Middle frontal gyrus (tissue), 1 donor: Measurements from ENCODE around the gene PLA2G2F.

Experiments used
- DNase-seq: peaks from one replicate; pipeline ENCODE4 v3.0.0-alpha.2; 2015; ENCODE audit warnings: low spot score; ENCODE audit errors: extremely low spot score

The PLA2G2F gene

DNA sequence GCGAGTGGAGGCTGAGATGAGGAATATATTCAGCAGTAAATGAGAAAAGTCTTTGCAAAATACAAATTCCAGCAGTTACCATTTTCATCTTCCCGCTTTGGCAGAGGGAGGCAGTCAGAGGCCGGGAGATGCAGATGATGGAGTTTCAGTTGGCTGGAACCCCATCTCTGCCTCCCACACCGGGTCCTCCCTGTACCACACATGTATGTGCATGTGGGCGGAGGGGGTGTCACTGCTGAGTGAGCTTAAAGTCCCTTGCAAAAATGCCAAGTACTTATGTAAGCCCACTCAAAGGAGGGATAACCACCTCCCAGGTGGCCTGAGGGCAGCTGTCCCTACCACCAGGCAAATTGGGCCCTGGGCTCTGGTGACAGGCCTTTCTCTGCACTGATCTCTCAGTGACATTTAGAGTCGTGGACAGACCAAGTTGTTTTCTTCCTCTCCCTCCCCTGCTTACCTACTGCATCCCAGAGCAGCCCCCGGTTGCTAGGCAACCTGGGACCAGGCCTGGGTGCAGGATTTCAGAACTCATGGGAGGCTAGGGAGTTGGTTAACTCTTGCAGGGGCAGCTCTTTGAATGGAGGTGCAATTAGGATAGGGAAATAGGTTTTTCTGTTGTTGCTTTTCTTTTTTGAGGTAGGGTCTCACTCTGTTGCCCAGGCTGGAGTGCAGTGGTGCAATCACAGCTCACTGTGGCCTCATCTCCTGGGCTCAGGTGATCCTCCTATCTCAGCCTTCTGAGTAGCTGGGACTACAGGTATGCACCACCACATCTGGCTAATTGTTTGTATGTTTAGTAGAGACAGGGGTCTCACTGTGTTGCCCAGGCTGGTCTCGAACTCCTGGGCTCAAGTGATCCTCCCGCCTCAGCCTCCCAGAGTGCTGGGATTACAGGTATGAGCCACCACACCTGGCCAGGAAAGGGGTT lies 29.7 kb downstream of the PLA2G2F start:
- no peak for DNase-seq

- no peak for DNase-seq
Observed at GRCh38 chr1:20169932-20170331, 30.8 kb downstream of the PLA2G2F start.

- no peak for DNase-seq
Observed at GRCh38 chr1:20172033-20172590, 33.0 kb downstream of the PLA2G2F start.

GRCh38 chr1:20174937-20175666 lies 36.0 kb downstream of the PLA2G2F start:
- no peak for DNase-seq

GRCh38 chr1:20178634-20179370 lies 39.7 kb downstream of the PLA2G2F start:
- DNase-seq = no peak

DNA sequence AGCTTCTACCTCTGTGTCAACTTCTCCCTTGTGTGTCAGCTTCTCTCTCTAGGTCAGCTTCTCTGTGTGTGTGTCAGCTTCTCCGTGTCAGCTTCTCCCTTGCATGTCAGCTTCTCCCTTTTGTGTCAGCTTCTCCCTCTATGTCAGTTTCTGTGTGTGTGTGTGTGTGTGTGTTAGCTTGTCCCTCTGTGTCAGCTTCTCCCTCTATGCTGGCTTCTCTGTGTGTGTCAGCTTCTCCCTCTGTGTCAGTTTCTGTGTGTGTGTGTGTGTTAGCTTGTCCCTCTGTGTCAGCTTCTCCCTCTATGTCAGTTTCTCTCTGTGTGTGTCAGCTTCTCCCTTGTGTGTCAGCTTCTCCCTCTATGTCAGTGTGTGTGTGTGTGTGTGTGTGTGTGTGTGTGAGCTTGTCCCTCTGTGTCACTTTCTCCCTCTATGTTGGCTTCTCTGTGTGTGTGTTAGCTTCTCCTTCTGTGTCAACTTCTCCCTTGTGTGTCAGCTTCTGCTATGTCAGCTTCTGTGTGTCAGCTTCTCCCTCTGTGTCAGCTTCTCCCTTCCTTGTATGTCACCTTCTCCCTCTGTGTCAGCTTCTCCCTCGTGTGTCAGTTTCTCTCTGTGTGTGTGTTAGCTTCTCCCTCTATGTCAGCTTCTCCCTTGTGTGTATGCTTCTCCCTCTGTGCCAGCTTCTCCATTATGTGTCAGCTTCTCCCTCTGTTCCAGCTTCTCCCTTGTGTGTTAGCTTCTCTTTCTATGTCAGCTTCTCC lies 40.4 kb downstream of the PLA2G2F start:
- no peak for DNase-seq

GRCh38 chr1:20180129-20180843 lies 41.2 kb downstream of the PLA2G2F start:
- no peak for DNase-seq

DNA sequence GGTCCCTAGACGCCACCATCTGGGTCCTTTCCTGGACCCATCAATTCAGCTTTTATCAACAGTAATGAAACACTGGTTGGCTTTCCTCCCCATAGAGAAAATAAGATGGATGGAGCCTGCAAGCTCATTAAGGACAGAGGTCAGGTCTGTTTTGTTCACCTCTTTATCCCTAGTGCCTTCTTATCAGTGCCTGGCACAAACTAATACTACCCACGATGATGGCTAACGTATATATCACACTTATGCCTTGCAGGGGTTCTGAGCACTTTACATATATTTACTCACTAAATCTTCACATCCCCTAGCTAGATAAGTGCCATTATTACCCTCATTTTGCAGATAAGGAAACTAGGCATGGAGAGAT lies 41.7 kb downstream of the PLA2G2F start:
- no peak for DNase-seq

- DNase-seq = no peak
Observed at GRCh38 chr1:20182415-20182814, 43.3 kb downstream of the PLA2G2F start.

GRCh38 chr1:20183035-20183434 lies 43.9 kb downstream of the PLA2G2F start:
- no peak for DNase-seq

- DNase-seq = no peak
Observed at GRCh38 chr1:20183616-20184271, 44.6 kb downstream of the PLA2G2F start.

DNA sequence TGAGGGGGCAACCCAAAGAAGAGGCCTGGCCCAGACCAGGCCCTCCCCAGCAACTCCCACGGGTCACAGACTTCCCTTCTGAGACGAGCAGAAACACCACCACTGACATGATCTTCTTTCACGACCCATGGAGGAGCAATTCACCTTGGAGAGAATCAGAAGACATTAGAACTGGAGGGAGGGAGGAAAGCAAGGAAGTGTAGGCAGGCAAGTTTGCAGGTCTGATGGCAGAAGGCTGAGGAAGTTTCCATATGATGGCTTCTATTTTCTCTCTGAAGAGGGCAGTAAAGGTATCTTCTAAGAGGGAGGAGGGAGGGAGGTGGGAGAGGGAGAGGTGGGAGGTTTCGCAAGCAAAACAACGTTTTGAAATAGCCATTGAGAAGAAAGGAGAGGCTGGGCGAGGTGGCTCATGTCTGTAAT lies 45.4 kb downstream of the PLA2G2F start:
- DNase-seq = no peak

- no peak for DNase-seq
Observed at GRCh38 chr1:20184997-20185833, 46.1 kb downstream of the PLA2G2F start.

DNA sequence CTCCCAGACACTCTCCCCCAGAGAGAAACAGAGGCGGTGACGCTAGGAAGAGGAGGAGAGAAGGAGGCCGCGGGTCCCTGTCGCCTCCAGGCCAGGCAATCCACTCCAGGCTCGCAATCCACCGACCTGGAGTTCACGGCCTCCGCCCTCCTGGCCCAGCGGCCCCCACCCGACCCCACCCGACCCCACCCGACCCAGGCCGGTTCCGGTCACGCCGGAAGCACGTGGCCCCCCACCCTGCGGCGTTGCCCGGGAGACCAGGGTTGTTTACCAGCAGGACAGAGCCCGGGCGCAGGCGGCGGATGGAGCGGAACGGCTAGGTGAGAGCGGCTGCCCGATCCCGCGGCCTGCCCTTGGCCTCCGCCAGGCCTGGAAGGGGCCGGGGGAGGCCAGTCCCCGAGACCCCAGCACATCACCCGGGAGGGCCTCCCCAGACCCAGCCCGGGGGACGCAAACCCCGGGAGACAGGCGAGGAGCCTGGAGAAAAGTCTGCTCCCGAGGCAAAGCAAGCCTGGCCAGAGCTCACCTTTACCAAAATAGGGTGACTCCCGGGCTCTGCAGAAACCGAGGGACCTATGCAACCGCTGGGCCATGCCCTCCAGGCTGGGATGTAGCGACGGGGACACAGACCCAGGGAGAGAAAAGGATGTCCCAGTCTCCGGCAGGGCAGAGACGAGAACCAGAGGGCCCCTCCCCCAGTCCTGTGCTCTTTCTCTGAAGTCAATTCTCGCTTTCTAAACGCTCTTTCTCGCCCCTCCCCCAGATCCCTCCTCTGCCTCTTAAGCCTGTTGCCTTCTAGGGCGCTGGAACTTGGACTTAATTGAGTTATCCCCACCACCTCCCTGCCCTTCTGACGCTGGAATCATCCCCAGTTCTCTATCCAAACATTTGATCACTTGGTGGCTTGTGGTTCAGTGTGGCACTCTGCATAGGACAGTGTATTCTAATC lies 47.0 kb downstream of the PLA2G2F start, which contains the start of the genes PLA2G2C and UBXN10:
PLA2G2C (minus strand) TSS at position 685 of the 949 bp plus-strand sequence. CDS start 9,155 bp downstream, outside the sequence.
UBXN10 (plus strand) TSS at position 263 of the 949 bp plus-strand sequence. CDS start 4,466 bp downstream, outside the sequence.
- DNase-seq = no peak

DNA sequence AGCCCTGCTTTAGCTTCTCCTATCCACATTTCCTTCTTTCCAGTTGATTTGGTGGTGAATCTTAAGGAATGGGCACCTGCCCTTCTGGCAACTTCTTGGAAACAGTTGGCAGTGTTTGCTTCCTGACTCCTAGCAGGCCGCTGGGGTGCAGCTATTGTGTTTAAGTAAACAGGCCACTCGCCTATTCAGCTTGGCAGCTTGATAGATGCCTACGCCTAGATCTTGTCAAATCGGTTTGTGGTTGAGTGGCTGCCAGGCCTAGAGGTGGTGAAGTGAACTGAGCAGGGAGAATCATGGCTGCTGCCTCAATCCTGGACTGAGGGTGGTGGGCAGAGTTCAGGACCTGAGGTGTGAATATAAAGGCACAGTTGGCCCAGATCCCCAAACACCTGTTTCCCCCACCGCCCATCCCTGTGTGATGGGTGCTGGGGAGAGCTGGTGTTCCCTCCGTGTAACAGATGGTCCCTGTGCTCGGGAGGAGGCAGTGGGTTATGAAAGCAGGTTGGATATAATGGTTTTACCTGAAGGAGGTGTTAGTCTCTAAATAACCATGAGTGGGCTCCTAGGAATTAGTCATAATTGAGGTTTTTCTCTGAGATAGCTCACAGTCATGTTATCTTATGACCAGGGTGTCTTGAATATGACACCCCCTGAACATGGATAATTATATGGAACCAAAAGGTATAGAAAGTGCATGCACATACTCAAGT lies 48.1 kb downstream of the PLA2G2F start:
- DNase-seq = no peak

DNA sequence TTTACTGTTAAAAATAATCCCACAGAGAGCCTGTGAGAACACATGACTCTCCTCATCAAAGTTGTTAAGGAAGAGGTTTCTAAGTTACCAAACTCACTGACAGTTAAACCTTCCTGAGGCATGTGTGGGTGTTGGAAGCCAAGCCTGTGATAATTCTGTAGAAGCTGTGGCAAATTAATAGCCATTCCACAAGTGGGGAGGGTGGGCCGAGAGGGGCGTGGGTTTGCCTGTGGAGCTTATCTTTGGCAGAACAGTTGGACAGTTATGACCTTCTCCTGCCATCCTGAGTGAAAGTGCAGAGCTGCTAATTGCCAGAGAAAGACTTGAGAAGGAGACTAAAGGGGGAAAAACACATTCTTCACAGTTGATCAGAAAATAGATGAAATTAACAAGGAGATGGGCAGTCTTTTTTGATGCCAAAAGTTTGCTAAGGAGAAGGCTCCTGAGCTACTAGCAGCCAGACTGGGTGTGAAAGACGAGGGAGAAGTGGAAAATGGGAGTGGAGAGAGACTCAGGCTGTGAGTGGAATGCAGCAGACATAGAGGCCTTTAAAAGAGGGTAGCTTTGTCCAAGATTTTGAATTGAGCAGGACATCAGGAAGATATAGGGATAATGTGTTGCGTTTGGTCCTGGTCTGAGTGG lies 48.8 kb downstream of the PLA2G2F start:
- DNase-seq = no peak
